OCI-LY1 (cell line): ENCODE measurements around the gene SNRNP35.

Source experiments
- CTCF ChIP-seq: fragments of 200-600 bp; sonication (generic), shearing (Covaris generic); IDR thresholded peaks from 2 replicates; pipeline ENCODE4 v1.5.1; 2017; ENCODE audit warnings: mild to moderate bottlenecking, antibody characterized with exemption, low read length, moderate library complexity, mixed read lengths
- EZH2 ChIP-seq: fragments of 200-600 bp; sonication (generic), shearing (Covaris generic); IDR thresholded peaks from 2 replicates; pipeline ENCODE4 v1.8.0; 2017; ENCODE audit warnings: borderline replicate concordance, mixed run types, mild to moderate bottlenecking, antibody characterized with exemption, low read length, moderate library complexity, mixed read lengths

DNA sequence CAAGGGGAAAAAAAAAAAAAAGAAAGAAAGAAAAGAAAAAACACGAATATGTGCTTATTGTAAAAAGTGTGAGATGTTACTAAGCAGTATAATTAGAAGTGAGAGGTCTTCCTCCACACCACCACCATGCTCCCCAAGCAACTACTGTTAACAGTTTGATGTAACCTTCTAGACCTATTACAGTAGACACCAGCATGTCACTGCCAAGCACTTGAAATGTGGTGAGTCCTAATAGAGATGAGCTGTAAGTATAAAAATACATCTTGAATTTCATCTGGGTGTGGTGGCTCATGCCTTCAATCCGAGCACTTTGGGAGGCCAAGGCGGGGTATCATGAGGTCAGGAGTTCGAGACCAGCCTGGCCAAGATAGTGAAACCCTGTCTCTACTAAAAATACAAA, 8.1 kb upstream of the SNRNP35 start:
- TF ChIP-seq CTCF (no peak), EZH2 (no peak)
